Measurements from ENCODE around the gene RPL29. TPM values are rescaled to one million over a fixed set of nuclear protein-coding genes. Genes with fewer than 3 reads are reported as not detected.
A peak's percentile ranks its signal among the peaks of the same experiment; 100 is the strongest.
"Not testable (repeated sequence)": the region's sequence is repeated elsewhere in the genome, so short reads cannot be mapped to it uniquely, and the experiment has no call there.

The RPL29 gene
- total RNA-seq, 1 donor from 2014 or later, result 1,532 TPM

- Histone ChIP-seq H3K9me3 (ENCODE audit: control insufficient read depth in 3 of 3, low read length in 3 of 3) (no peaks in the 10 kb centered on the region), H3K27me3 (ENCODE audit: control insufficient read depth in 3 of 3, insufficient read depth in 3 of 3, low read length in 3 of 3) (no peaks in the 10 kb centered on the region), H3K4me1 (ENCODE audit: control insufficient read depth in 3 of 3, insufficient read depth in 3 of 3, low read length in 3 of 3) (peaks cover 17 to 25% (median 20%) of the 10 kb centered on the region in 3 donors), H3K4me3 (ENCODE audit: low read length in 3 of 3) (no peak overlapping the region), H3K27ac (ENCODE audit: low read depth, low read length) (no peak overlapping the region), H3K9ac (ENCODE audit: low read depth in 1 of 3, low read length in 3 of 3) (no peak overlapping the region), H3K36me3 (ENCODE audit: control insufficient read depth in 3 of 3, insufficient read depth in 3 of 3, low read length in 3 of 3) (peaks cover 0 to 5% (median under 1%) of the 10 kb centered on the region in 3 donors)
These were observed 4.2 kb upstream of the RPL29 start for GRCh38 chr3:51999846-52000245.

- no peak overlapping the region for H3K4me3 ChIP-seq (ENCODE audit: low read length in 3 of 3)
- H3K9me3 ChIP-seq (ENCODE audit: control insufficient read depth in 3 of 3, low read length in 3 of 3), result no peaks in the 10 kb centered on the region
- H3K27ac ChIP-seq (ENCODE audit: low read depth, low read length), result no peak overlapping the region
- H3K9ac ChIP-seq (ENCODE audit: low read depth in 1 of 3, low read length in 3 of 3), result no peak overlapping the region
- H3K4me1 ChIP-seq (ENCODE audit: control insufficient read depth in 3 of 3, insufficient read depth in 3 of 3, low read length in 3 of 3), result peaks cover 16 to 25% (median 18%) of the 10 kb centered on the region in 3 donors
- H3K27me3 ChIP-seq (ENCODE audit: control insufficient read depth in 3 of 3, insufficient read depth in 3 of 3, low read length in 3 of 3), result no peaks in the 10 kb centered on the region
- peaks cover 10 to 12% (median 11%) of the 10 kb centered on the region in 3 donors for H3K36me3 ChIP-seq (ENCODE audit: control insufficient read depth in 3 of 3, insufficient read depth in 3 of 3, low read length in 3 of 3)
These were observed 3.1 kb upstream of the RPL29 start for GRCh38 chr3:51998774-51999173.

- Histone ChIP-seq H3K27me3 (ENCODE audit: control insufficient read depth in 3 of 3, insufficient read depth in 3 of 3, low read length in 3 of 3) (no peaks in the 10 kb centered on the region), H3K9me3 (ENCODE audit: control insufficient read depth in 3 of 3, low read length in 3 of 3) (no peaks in the 10 kb centered on the region), H3K27ac (ENCODE audit: low read depth, low read length) (no peak overlapping the region), H3K4me3 (ENCODE audit: low read length in 3 of 3) (no peak overlapping the region), H3K9ac (ENCODE audit: low read depth in 1 of 3, low read length in 3 of 3) (no peak overlapping the region), H3K4me1 (ENCODE audit: control insufficient read depth in 3 of 3, insufficient read depth in 3 of 3, low read length in 3 of 3) (peaks cover 16 to 30% (median 21%) of the 10 kb centered on the region in 3 donors), H3K36me3 (ENCODE audit: control insufficient read depth in 3 of 3, insufficient read depth in 3 of 3, low read length in 3 of 3) (peaks cover 10 to 14% (median 13%) of the 10 kb centered on the region in 3 donors)
These were observed 2.4 kb upstream of the RPL29 start for GRCh38 chr3:51997935-51998596.

GRCh38 chr3:51997172-51997571 lies 1.5 kb upstream of the RPL29 start:
- Histone ChIP-seq H3K9ac (ENCODE audit: low read depth in 1 of 3, low read length in 3 of 3) (no peak overlapping the region), H3K9me3 (ENCODE audit: control insufficient read depth in 3 of 3, low read length in 3 of 3) (no peaks in the 10 kb centered on the region), H3K27me3 (ENCODE audit: control insufficient read depth in 3 of 3, insufficient read depth in 3 of 3, low read length in 3 of 3) (no peaks in the 10 kb centered on the region), H3K36me3 (ENCODE audit: control insufficient read depth in 3 of 3, insufficient read depth in 3 of 3, low read length in 3 of 3) (peaks cover 16 to 21% (median 18%) of the 10 kb centered on the region in 3 donors), H3K27ac (ENCODE audit: low read depth, low read length) (no peak overlapping the region), H3K4me1 (ENCODE audit: control insufficient read depth in 3 of 3, insufficient read depth in 3 of 3, low read length in 3 of 3) (peaks cover 17 to 36% (median 27%) of the 10 kb centered on the region in 3 donors), H3K4me3 (ENCODE audit: low read length in 3 of 3) (no peak overlapping the region)

- H3K36me3 ChIP-seq (ENCODE audit: control insufficient read depth in 3 of 3, insufficient read depth in 3 of 3, low read length in 3 of 3), result peaks cover 18 to 24% (median 22%) of the 10 kb centered on the region in 3 donors
- peak overlapping the region; percentile 93 to 99 (median 98) for H3K9ac ChIP-seq (ENCODE audit: low read depth in 1 of 3, low read length in 3 of 3)
- H3K27ac ChIP-seq (ENCODE audit: low read depth, low read length), result no peak overlapping the region
- H3K27me3 ChIP-seq (ENCODE audit: control insufficient read depth in 3 of 3, insufficient read depth in 3 of 3, low read length in 3 of 3), result no peaks in the 10 kb centered on the region
- H3K4me3 ChIP-seq (ENCODE audit: low read length in 3 of 3), result peak overlapping the region in 2 of 3 donors; percentile 86 to 96
- H3K4me1 ChIP-seq (ENCODE audit: control insufficient read depth in 3 of 3, insufficient read depth in 3 of 3, low read length in 3 of 3), result peaks cover 15 to 34% (median 25%) of the 10 kb centered on the region in 3 donors
- no peaks in the 10 kb centered on the region for H3K9me3 ChIP-seq (ENCODE audit: control insufficient read depth in 3 of 3, low read length in 3 of 3)
These were observed 1.2 kb downstream of the RPL29 start for GRCh38 chr3:51994530-51994929.

GRCh38 chr3:51993657-51994056 lies 2.0 kb downstream of the RPL29 start:
- H3K4me3 ChIP-seq (ENCODE audit: low read length in 3 of 3); H3K27ac ChIP-seq (ENCODE audit: low read depth, low read length); H3K9me3 ChIP-seq (ENCODE audit: control insufficient read depth in 3 of 3, low read length in 3 of 3); H3K27me3 ChIP-seq (ENCODE audit: control insufficient read depth in 3 of 3, insufficient read depth in 3 of 3, low read length in 3 of 3): not testable (repeated sequence)
- peaks cover 15 to 34% (median 25%) of the 10 kb centered on the region in 3 donors for H3K4me1 ChIP-seq (ENCODE audit: control insufficient read depth in 3 of 3, insufficient read depth in 3 of 3, low read length in 3 of 3)
- peak overlapping the region; percentile 93 to 99 (median 98) for H3K9ac ChIP-seq (ENCODE audit: low read depth in 1 of 3, low read length in 3 of 3)
- peaks cover 18 to 24% (median 22%) of the 10 kb centered on the region in 3 donors for H3K36me3 ChIP-seq (ENCODE audit: control insufficient read depth in 3 of 3, insufficient read depth in 3 of 3, low read length in 3 of 3)

- no peak overlapping the region for H3K27ac ChIP-seq (ENCODE audit: low read depth, low read length)
- H3K4me3 ChIP-seq (ENCODE audit: low read length in 3 of 3), result no peak overlapping the region
- H3K4me1 ChIP-seq (ENCODE audit: control insufficient read depth in 3 of 3, insufficient read depth in 3 of 3, low read length in 3 of 3), result peaks cover 15 to 34% (median 25%) of the 10 kb centered on the region in 3 donors
- peak overlapping the region; percentile 54 to 69 (median 58) for H3K9ac ChIP-seq (ENCODE audit: low read depth in 1 of 3, low read length in 3 of 3)
- no peaks in the 10 kb centered on the region for H3K27me3 ChIP-seq (ENCODE audit: control insufficient read depth in 3 of 3, insufficient read depth in 3 of 3, low read length in 3 of 3)
- peaks cover 21 to 28% (median 24%) of the 10 kb centered on the region in 3 donors for H3K36me3 ChIP-seq (ENCODE audit: control insufficient read depth in 3 of 3, insufficient read depth in 3 of 3, low read length in 3 of 3)
- H3K9me3 ChIP-seq (ENCODE audit: control insufficient read depth in 3 of 3, low read length in 3 of 3), result no peaks in the 10 kb centered on the region
These were observed 3.5 kb downstream of the RPL29 start for GRCh38 chr3:51992017-51992682.

GRCh38 chr3:51990501-51990971 lies 5.2 kb downstream of the RPL29 start:
- not testable (repeated sequence) for H3K4me3 ChIP-seq (ENCODE audit: low read length in 3 of 3); H3K9ac ChIP-seq (ENCODE audit: low read depth in 1 of 3, low read length in 3 of 3); H3K9me3 ChIP-seq (ENCODE audit: control insufficient read depth in 3 of 3, low read length in 3 of 3); H3K27ac ChIP-seq (ENCODE audit: low read depth, low read length); H3K27me3 ChIP-seq (ENCODE audit: control insufficient read depth in 3 of 3, insufficient read depth in 3 of 3, low read length in 3 of 3)
- peaks cover 15 to 34% (median 25%) of the 10 kb centered on the region in 3 donors for H3K4me1 ChIP-seq (ENCODE audit: control insufficient read depth in 3 of 3, insufficient read depth in 3 of 3, low read length in 3 of 3)
- peaks cover 21 to 28% (median 24%) of the 10 kb centered on the region in 3 donors for H3K36me3 ChIP-seq (ENCODE audit: control insufficient read depth in 3 of 3, insufficient read depth in 3 of 3, low read length in 3 of 3)

GRCh38 chr3:51988286-51989146 lies 7.2 kb downstream of the RPL29 start:
- Histone ChIP-seq H3K27ac (ENCODE audit: low read depth, low read length) (no peak overlapping the region), H3K4me3 (ENCODE audit: low read length in 3 of 3) (no peak overlapping the region), H3K36me3 (ENCODE audit: control insufficient read depth in 3 of 3, insufficient read depth in 3 of 3, low read length in 3 of 3) (peaks cover 11 to 16% (median 13%) of the 10 kb centered on the region in 3 donors), H3K9ac (ENCODE audit: low read depth in 1 of 3, low read length in 3 of 3) (no peak overlapping the region), H3K9me3 (ENCODE audit: control insufficient read depth in 3 of 3, low read length in 3 of 3) (no peaks in the 10 kb centered on the region), H3K27me3 (ENCODE audit: control insufficient read depth in 3 of 3, insufficient read depth in 3 of 3, low read length in 3 of 3) (no peaks in the 10 kb centered on the region), H3K4me1 (ENCODE audit: control insufficient read depth in 3 of 3, insufficient read depth in 3 of 3, low read length in 3 of 3) (peaks cover 13 to 22% (median 16%) of the 10 kb centered on the region in 3 donors)
